GM18867 (cell line): ENCODE results near the gene LMOD1.
"Not testable (repeated sequence)": the region's sequence is repeated elsewhere in the genome, so short reads cannot be mapped to it uniquely, and the experiment has no call there.

Experiments used
- ATAC-seq: cut with Tn5 transposase; IDR thresholded peaks from one replicate; pipeline ENCODE4 v1.9.1; 2021; ENCODE audit warnings: mild to moderate bottlenecking, moderate library complexity; ENCODE audit not compliant: unreplicated experiment

LMOD1 gene

GRCh38 chr1:201877877-201878401 is 68.4 kb downstream of the LMOD1 start:
- peak; percentile 41 for ATAC-seq

- no peak for ATAC-seq
These were observed 70.1 kb downstream of the LMOD1 start for GRCh38 chr1:201876148-201876818.

GRCh38 chr1:201874672-201875071 is 71.7 kb downstream of the LMOD1 start:
- no peak for ATAC-seq

GRCh38 chr1:201870397-201870796 is 76.0 kb downstream of the LMOD1 start:
- no peak for ATAC-seq

GRCh38 chr1:201861448-201861847 is 84.9 kb downstream of the LMOD1 start:
- no peak for ATAC-seq

- no peak for ATAC-seq
These were observed 86.9 kb downstream of the LMOD1 start for GRCh38 chr1:201859424-201859823.

- not testable (repeated sequence) for ATAC-seq
These were observed 89.6 kb downstream of the LMOD1 start for GRCh38 chr1:201856722-201857121.

- no peak for ATAC-seq
These were observed 94.4 kb downstream of the LMOD1 start for GRCh38 chr1:201851949-201852348.

GRCh38 chr1:201850053-201850397 is 96.3 kb downstream of the LMOD1 start:
- no peak for ATAC-seq

- no peak for ATAC-seq
These were observed 96.8 kb downstream of the LMOD1 start for GRCh38 chr1:201849372-201850052.

GRCh38 chr1:201848230-201848629 is 98.1 kb downstream of the LMOD1 start:
- no peak for ATAC-seq

- no peak for ATAC-seq
These were observed 99.2 kb downstream of the LMOD1 start for GRCh38 chr1:201847150-201847549.
